IMR-90 (cell line): ENCODE measurements around the gene DDX24. TPM values are rescaled to one million over a fixed set of nuclear protein-coding genes. Genes with fewer than 3 reads are reported as not detected.

ENCODE experiments used
- ATAC-seq: fragments of 200-7000 bp; cut with Tn5 transposase; 2 replicates; pipeline ENCODE4 v1.9.1; 2020; ENCODE audit warnings: low read depth, mild to moderate bottlenecking, moderate library complexity
- BruUV-seq: library from RNA; stranded (reverse); fragments of 400-500 nt; replicated peaks from 2 replicates; lab custom pipeline; 2021; lab: Mats Ljungman, UMichigan
- CTCF ChIA-PET: fragments of 300-600 bp; formaldehyde crosslinking; extraction: SDS; loops from one replicate; lab custom pipeline; 2021; ENCODE audit warnings: antibody characterized with exemption; lab: Yijun Ruan, JAX
- POLR2A ChIA-PET: fragments of 300-600 bp; sonication (Branson Sonifier 250); formaldehyde crosslinking; loops from one replicate; lab custom pipeline; 2022; ENCODE audit warnings: antibody characterized with exemption; ENCODE audit not compliant: unreplicated experiment; lab: Charles Lee
- DNase-seq: peaks from one replicate; pipeline ENCODE4 v3.0.0; 2013
- H2AFZ ChIP-seq: replicated peaks from 2 replicates; pipeline ENCODE3; 2013; ENCODE audit warnings: low read length, mild to moderate bottlenecking; ENCODE audit not compliant: poor library complexity
- H2AK5ac ChIP-seq: 2 replicates; pipeline ENCODE4 v1.6.1; 2013; ENCODE audit warnings: low read depth, low read length, inconsistent platforms
- H2AK9ac ChIP-seq: replicated peaks from 2 replicates; pipeline ENCODE3; 2013; ENCODE audit warnings: mild to moderate bottlenecking, low read depth, low read length, moderate library complexity; ENCODE audit not compliant: poor library complexity
- H2BK120ac ChIP-seq: 2 replicates; pipeline ENCODE4 v1.6.1; 2013; ENCODE audit warnings: low read depth, low read length, inconsistent platforms
- H2BK15ac ChIP-seq: 3 replicates; pipeline ENCODE4 v1.6.1; 2013; ENCODE audit warnings: low read depth, low read length, inconsistent platforms
- H2BK20ac ChIP-seq: 2 replicates; pipeline ENCODE4 v1.6.1; 2013; ENCODE audit warnings: low read depth, mild to moderate bottlenecking, inconsistent platforms, low read length, moderate library complexity
- H2BK5ac ChIP-seq: 2 replicates; pipeline ENCODE4 v1.6.1; 2013; ENCODE audit warnings: mild to moderate bottlenecking, low read depth, low read length, inconsistent platforms; ENCODE audit not compliant: poor library complexity, severe bottlenecking
- H3K14ac ChIP-seq: replicated peaks from 2 replicates; pipeline ENCODE4 v1.6.1; 2013; ENCODE audit warnings: low read depth, low read length, inconsistent platforms
- H3K18ac ChIP-seq: 2 replicates; pipeline ENCODE4 v1.6.1; 2013; ENCODE audit warnings: low read depth, low read length, control low read depth
- H3K23ac ChIP-seq: 2 replicates; pipeline ENCODE4 v1.6.1; 2013; ENCODE audit warnings: low read depth, low read length, inconsistent platforms
- H3K27ac ChIP-seq: 2 replicates; pipeline ENCODE4 v1.5.1; 2013; ENCODE audit warnings: mild to moderate bottlenecking, control low read depth, low read length; ENCODE audit not compliant: insufficient read depth
- H3K27me3 ChIP-seq: 2 replicates; pipeline ENCODE4 v1.6.1; 2013; ENCODE audit warnings: low read length; ENCODE audit not compliant: control insufficient read depth, insufficient read depth
- H3K36me3 ChIP-seq: 2 replicates; pipeline ENCODE4 v1.6.1; 2013; ENCODE audit warnings: low read length, mixed read lengths; ENCODE audit not compliant: control insufficient read depth, insufficient read depth
- H3K4ac ChIP-seq: 2 replicates; pipeline ENCODE4 v1.6.1; 2013; ENCODE audit warnings: low read depth, low read length, inconsistent platforms
- H3K4me1 ChIP-seq: 2 replicates; pipeline ENCODE4 v1.6.1; 2013; ENCODE audit warnings: low read length, mixed read lengths; ENCODE audit not compliant: control insufficient read depth, insufficient read depth
- H3K4me2 ChIP-seq: 2 replicates; pipeline ENCODE4 v1.6.1; 2013; ENCODE audit warnings: low read depth, mild to moderate bottlenecking, control low read depth, low read length, moderate library complexity
- H3K4me3 ChIP-seq: 2 replicates; pipeline ENCODE4 v1.5.1; 2013; ENCODE audit warnings: low read depth, mild to moderate bottlenecking, control low read depth, low read length, moderate library complexity; ENCODE audit not compliant: insufficient read depth
- H3K56ac ChIP-seq: 2 replicates; pipeline ENCODE4 v1.6.1; 2013; ENCODE audit warnings: low read length, inconsistent platforms; ENCODE audit not compliant: insufficient read depth; ENCODE audit errors: extremely low read depth
- H3K79me1 ChIP-seq, 2 experiments: 2 replicates each; pipeline ENCODE4 v1.6.1; 2013; ENCODE audit warnings: low read length in 2 of 2, inconsistent platforms in 1 of 2, low read depth in 1 of 2
- H3K9ac ChIP-seq: 2 replicates; pipeline ENCODE4 v1.6.1; 2013; ENCODE audit warnings: low read depth, low read length, control low read depth
- H3K9me1 ChIP-seq: 2 replicates; pipeline ENCODE4 v1.6.1; 2013; ENCODE audit warnings: low read length, inconsistent platforms; ENCODE audit not compliant: insufficient read depth
- H3K9me3 ChIP-seq: 2 replicates; pipeline ENCODE4 v1.6.1; 2013; ENCODE audit warnings: low read length; ENCODE audit not compliant: control insufficient read depth, insufficient read depth
- H4K20me1 ChIP-seq: 2 replicates; pipeline ENCODE4 v1.6.1; 2013; ENCODE audit warnings: low read length, inconsistent platforms; ENCODE audit not compliant: insufficient read depth
- H4K5ac ChIP-seq: 2 replicates; pipeline ENCODE4 v1.6.1; 2013; ENCODE audit warnings: mild to moderate bottlenecking, low read depth, low read length, control low read depth
- H4K8ac ChIP-seq, 2 experiments: 2 replicates each; pipeline ENCODE4 v1.6.1; 2013; ENCODE audit warnings: low read depth in 2 of 2, low read length in 2 of 2, control low read depth in 1 of 2, inconsistent platforms in 1 of 2
- H4K91ac ChIP-seq: 2 replicates; pipeline ENCODE4 v1.6.1; 2013; ENCODE audit warnings: low read depth, low read length, inconsistent platforms; ENCODE audit not compliant: insufficient read depth
- ELK1 ChIP-seq: fragments of 150-350 bp; IDR thresholded peaks from 2 replicates; pipeline ENCODE4 v1.6.1; 2016; ENCODE audit warnings: low read depth, mild to moderate bottlenecking, low read length, moderate library complexity, borderline replicate concordance
- NFE2L2 ChIP-seq: fragments of 150-350 bp; IDR thresholded peaks from 2 replicates; pipeline ENCODE4 v1.6.1; 2016; ENCODE audit warnings: low read depth, mild to moderate bottlenecking, low read length
- SMC3 ChIP-seq: fragments of 150-350 bp; IDR thresholded peaks from 2 replicates; pipeline ENCODE4 v1.6.1; 2016; ENCODE audit warnings: low read depth, mild to moderate bottlenecking, antibody characterized with exemption, low read length, moderate library complexity
- WGBS, 2 experiments: methylation state at CpG; one replicate each; pipeline versions ENCODE4 v1.1.5 to v1.1.7; 2013; ENCODE audit warnings: missing lambda C conversion rate in 2 of 2; ENCODE audit not compliant: insufficient read length in 1 of 2; ENCODE audit errors: extremely low coverage in 2 of 2; 5-methylcytosine and 5-hydroxymethylcytosine counted together
- dilution Hi-C: fragments of 300-500 bp; cut with HindIII; formaldehyde crosslinking; loops from one replicate; pipeline ENCODE4 v1.14.3; 2018; ENCODE audit warnings: low sequenced_read_pairs; ENCODE audit not compliant: unreplicated experiment
- in situ Hi-C: fragments of 300-500 bp; cut with MboI; formaldehyde crosslinking; loops from 3 replicates; pipeline ENCODE4 v1.14.3; 2019; ENCODE audit warnings: low sequenced_read_pairs, inconsistent platforms, mixed read lengths
- intact Hi-C: fragments of 100-400 bp; cut with micrococcal nuclease; formaldehyde crosslinking; loops from 2 replicates; pipeline ENCODE4 v1.10.0; 2022
- polyA plus RNA-seq, 3 experiments: library from polyadenylated mRNA; depleted of rRNA; stranded (reverse); fragments of >200 nt; gene quantifications; 2 replicates each; pipeline ENCODE4 v1.2.3, GENCODE V29; 2012; ENCODE audit warnings: low replicate concordance in 1 of 3
- total RNA-seq: library from RNA; depleted of rRNA; stranded (reverse); fragments of >200 nt; gene quantifications from 2 replicates; pipeline ENCODE4 v1.2.3, GENCODE V29; 2012

Gene DDX24
- total and polyA plus RNA-seq, 2 of the 4 experiments (the other 2 are of a cell fraction): 134 to 155 TPM

- H3K4me1 ChIP-seq: no peaks in the 10 kb centered on the region
- ATAC-seq (no peak), DNase-seq (no peak)
- no peak overlapping the region for H2AFZ ChIP-seq
- BruUV-seq: no TSS peak
- H3K9me1 ChIP-seq: no peaks in the 10 kb centered on the region
- H3K18ac ChIP-seq: no peak overlapping the region
- intact Hi-C loops (no loop called here), dilution Hi-C loops (no loop called here), in situ Hi-C loops (no loop called here)
- no peak overlapping the region for H2BK15ac ChIP-seq
- no peak overlapping the region for H2AK9ac ChIP-seq
- H3K9ac ChIP-seq: no peak overlapping the region
- H4K5ac ChIP-seq: no peak overlapping the region
- no peak overlapping the region for H2BK20ac ChIP-seq
- no peaks in the 10 kb centered on the region for H3K27me3 ChIP-seq
- H3K4ac ChIP-seq: no peak overlapping the region
- no peak overlapping the region for H4K91ac ChIP-seq
- no peak overlapping the region for H4K8ac ChIP-seq
- ChIA-PET CTCF (interaction anchor here (0.8 to 1.0 kb wide), 3 partner anchors 12 to 87 kb away, joined by 3 to 6 read pairs (median 4); no protein-coding TSS in a partner anchor), POLR2A (no interaction called here)
- H4K20me1 ChIP-seq: 0 out of 2 replicates have a peak, but pooled peaks cover 4% of the 10 kb centered on the region
- H3K79me1 ChIP-seq: peaks cover under 1 to 18% of the 10 kb centered on the region in 2 experiments; a peak in 3 of 4 replicates
- H3K27ac ChIP-seq: no peak overlapping the region
- TF ChIP-seq ELK1 (no peak), NFE2L2 (no peak), SMC3 (no peak)
- no peaks in the 10 kb centered on the region for H3K9me3 ChIP-seq
- H2BK120ac ChIP-seq: no peak overlapping the region
- no peak overlapping the region for H2AK5ac ChIP-seq
- no peak overlapping the region for H2BK5ac ChIP-seq
- peaks cover 75% of the 10 kb centered on the region for H3K36me3 ChIP-seq
- no peak overlapping the region for H3K23ac ChIP-seq
- no peak overlapping the region for H3K14ac ChIP-seq
- no peak overlapping the region for H3K4me3 ChIP-seq
- 60% methylated on average over 1 of the region's 10 CpGs; no CpG with 5 or more reads in 1 of the 2 experiments for WGBS, 2 experiments
- no peak overlapping the region for H3K4me2 ChIP-seq
- H3K56ac ChIP-seq: no peak overlapping the region
Observed at GRCh38 chr14:94048691-94049624, 32.0 kb downstream of the DDX24 start.
